Keratinocyte (primary cell): ENCODE measurements around the gene ALDH1A3. TPM values are rescaled to one million over a fixed set of nuclear protein-coding genes. Genes with fewer than 3 reads are reported as not detected.

Experiments used
- DNase-seq: peaks from one replicate; pipeline ENCODE4 v3.0.0-alpha.2; 2011; ENCODE audit warnings: low read depth, missing footprints, low spot score
- FAIRE-seq: peaks from 2 replicates; lab custom pipeline; 2011; peaks lifted over from hg19 to GRCh38; lab: Jason Lieb, UNC
- H2AFZ ChIP-seq: 2 replicates; pipeline ENCODE4 v1.6.0; 2012; ENCODE audit warnings: low read length, control low read depth, inconsistent platforms; ENCODE audit not compliant: control insufficient read depth
- H3K27ac ChIP-seq: 2 replicates; pipeline ENCODE4 v1.5.1; 2011; ENCODE audit warnings: low read length; ENCODE audit not compliant: control insufficient read depth, insufficient read depth
- H3K27me3 ChIP-seq: 3 replicates; pipeline ENCODE4 v1.6.0; 2011; ENCODE audit warnings: low read length; ENCODE audit not compliant: control insufficient read depth, insufficient read depth; ENCODE audit errors: extremely low read depth
- H3K36me3 ChIP-seq, 2 experiments: 2 replicates in 1 of 2; 3 replicates in 1 of 2; pipeline ENCODE4 v1.5.1; 2011; ENCODE audit warnings: low read length in 2 of 2, mild to moderate bottlenecking in 1 of 2; ENCODE audit not compliant: control insufficient read depth in 2 of 2, insufficient read depth in 2 of 2; ENCODE audit errors: extremely low read depth in 1 of 2
- H3K4me1 ChIP-seq: 3 replicates; pipeline ENCODE4 v1.5.1; 2011; ENCODE audit warnings: low read length; ENCODE audit not compliant: control insufficient read depth, insufficient read depth; ENCODE audit errors: extremely low read depth
- H3K4me2 ChIP-seq: 3 replicates; pipeline ENCODE4 v1.6.0; 2011; ENCODE audit warnings: low read depth, low read length; ENCODE audit not compliant: control insufficient read depth, insufficient read depth; ENCODE audit errors: extremely low read depth
- H3K4me3 ChIP-seq, 3 experiments: fragments of 200-600 bp in 1 of 3; sonication (generic) in 1 of 3; 2 replicates in 2 of 3; 3 replicates in 1 of 3; pipeline ENCODE4 v1.5.1; 2011 to 2016; ENCODE audit warnings: low read length in 3 of 3, mild to moderate bottlenecking in 3 of 3, control low read depth in 2 of 3, inconsistent platforms in 1 of 3, low read depth in 1 of 3, mixed read lengths in 1 of 3, mixed run types in 1 of 3, moderate library complexity in 1 of 3; ENCODE audit not compliant: control insufficient read depth in 2 of 3, insufficient read depth in 2 of 3; ENCODE audit errors: extremely low read depth in 1 of 3
- H3K79me2 ChIP-seq: 2 replicates; pipeline ENCODE4 v1.6.0; 2012; ENCODE audit warnings: low read length; ENCODE audit not compliant: control insufficient read depth, insufficient read depth
- H3K9ac ChIP-seq: 3 replicates; pipeline ENCODE4 v1.6.0; 2011; ENCODE audit warnings: low read length; ENCODE audit not compliant: control insufficient read depth, insufficient read depth; ENCODE audit errors: extremely low read depth
- H3K9me1 ChIP-seq: 3 replicates; pipeline ENCODE4 v1.6.0; 2011; ENCODE audit warnings: low read length; ENCODE audit not compliant: control insufficient read depth, insufficient read depth; ENCODE audit errors: extremely low read depth
- H3K9me3 ChIP-seq: 2 replicates; pipeline ENCODE4 v1.5.1; 2012; ENCODE audit warnings: low read depth, low read length; ENCODE audit not compliant: control insufficient read depth
- H4K20me1 ChIP-seq: 3 replicates; pipeline ENCODE4 v1.6.0; 2011; ENCODE audit warnings: low read length; ENCODE audit not compliant: control insufficient read depth, insufficient read depth; ENCODE audit errors: extremely low read depth
- CTCF ChIP-seq, 3 experiments: IDR thresholded peaks in 1 of 3; conservative IDR thresholded peaks in 1 of 3; optimal IDR thresholded peaks in 1 of 3; 2 replicates in 2 of 3; 3 replicates in 1 of 3; pipeline versions ENCODE3 to v1.5.1; 2011; ENCODE audit warnings: low read length in 3 of 3, mild to moderate bottlenecking in 3 of 3, moderate library complexity in 2 of 3, control low read depth in 1 of 3, inconsistent platforms in 1 of 3; ENCODE audit not compliant: insufficient read depth in 2 of 3; ENCODE audit errors: extremely low read depth in 1 of 3
- EZH2 ChIP-seq: IDR thresholded peaks from one replicate; pipeline ENCODE4 v1.6.1; 2012; ENCODE audit warnings: inconsistent platforms, mild to moderate bottlenecking, low read length, moderate library complexity
- dilution Hi-C: fragments of 300-500 bp; cut with MboI; formaldehyde crosslinking; loops from one replicate; pipeline ENCODE4 v1.7.0; 2020; ENCODE audit warnings: low sequenced_read_pairs; ENCODE audit not compliant: extremely low pct_ligation_motif_present
- polyA plus RNA-seq, 5 experiments: library from polyadenylated mRNA; depleted of rRNA in 3 of 5; stranded (reverse) in 3 of 5; stranded (forward) in 1 of 5; unstranded in 1 of 5; fragments of >200 nt; gene quantifications; 1 replicate in 1 of 5; 2 replicates in 3 of 5; 3 replicates in 1 of 5; pipeline versions ENCODE4 v1.2.1 to v1.2.3, GENCODE V29; 2011 to 2012; ENCODE audit warnings: missing spikeins in 2 of 5, low read depth in 1 of 5, low replicate concordance in 1 of 5

Gene ALDH1A3
- polyA plus RNA-seq, 1 donor (not counting 4 experiments of a cell fraction or from before 2014, with no cell fraction given) = 218 TPM

- Histone ChIP-seq H3K79me2 (no peaks in the 10 kb centered on the region), H3K4me2 (no peak overlapping the region), H3K4me3 (no peak overlapping the region), H3K4me1 (no peaks in the 10 kb centered on the region), H3K36me3 (no peaks in the 10 kb centered on the region), H4K20me1 (no peaks in the 10 kb centered on the region), H3K9ac (no peak overlapping the region), H3K27me3 (no peaks in the 10 kb centered on the region), H3K9me1 (no peaks in the 10 kb centered on the region), H3K27ac (no peak overlapping the region), H2AFZ (no peak overlapping the region), H3K9me3 (no peaks in the 10 kb centered on the region)
- FAIRE-seq = no peak
- no peak for DNase-seq
- dilution Hi-C loops = no loop called here
- TF ChIP-seq EZH2 = no peak
- no peak for TF ChIP-seq CTCF (optimal IDR thresholded peaks at IDR 0.05 in 1 of 3, IDR thresholded peaks at IDR 0.05 in 1 of 3, conservative IDR thresholded peaks at IDR 0.05 in 1 of 3; ENCODE audit: extremely low read depth in 1 of 3, insufficient read depth in 2 of 3, low read length in 3 of 3)
Measured at GRCh38 chr15:100852630-100853029, 27.0 kb upstream of the ALDH1A3 start.

- Histone ChIP-seq H3K4me2 (no peak overlapping the region), H3K9ac (no peak overlapping the region), H3K9me1 (no peaks in the 10 kb centered on the region), H3K79me2 (no peaks in the 10 kb centered on the region), H3K27ac (no peak overlapping the region), H4K20me1 (no peaks in the 10 kb centered on the region), H3K4me1 (no peaks in the 10 kb centered on the region), H3K36me3 (no peaks in the 10 kb centered on the region), H3K27me3 (no peaks in the 10 kb centered on the region), H2AFZ (no peak overlapping the region), H3K4me3 (no peak overlapping the region), H3K9me3 (no peaks in the 10 kb centered on the region)
- TF ChIP-seq CTCF (optimal IDR thresholded peaks at IDR 0.05 in 1 of 3, IDR thresholded peaks at IDR 0.05 in 1 of 3, conservative IDR thresholded peaks at IDR 0.05 in 1 of 3; ENCODE audit: extremely low read depth in 1 of 3, insufficient read depth in 2 of 3, low read length in 3 of 3) (no peak), EZH2 (no peak)
- dilution Hi-C loops = no loop called here
- no peak for DNase-seq
- no peak for FAIRE-seq
Measured at GRCh38 chr15:100853676-100854440, 25.8 kb upstream of the ALDH1A3 start.
